Neural progenitor cell (in vitro differentiated cells): Measurements from ENCODE around the gene BICD2. TPM values are rescaled to one million over a fixed set of nuclear protein-coding genes. Genes with fewer than 3 reads are reported as not detected.

Experiments used
- DNase-seq: peaks from one replicate; pipeline ENCODE4 v3.0.0-alpha.2; 2016; ENCODE audit warnings: low spot score
- H2AFZ ChIP-seq: fragments of 200-600 bp; sonication (generic); replicated peaks from 2 replicates; pipeline ENCODE4 v1.6.1; 2016; ENCODE audit warnings: antibody characterized with exemption
- H3F3A ChIP-seq: fragments of 200-600 bp; sonication (generic); 2 replicates; pipeline ENCODE4 v1.6.1; 2016; ENCODE audit warnings: antibody characterized with exemption, low read depth
- H3K27ac ChIP-seq: fragments of 200-600 bp; sonication (generic); 2 replicates; pipeline ENCODE4 v1.5.1; 2016; ENCODE audit warnings: mild to moderate bottlenecking
- H3K27me3 ChIP-seq: fragments of 200-600 bp; sonication (generic); 2 replicates; pipeline ENCODE4 v1.6.1; 2016; ENCODE audit warnings: mild to moderate bottlenecking, moderate library complexity
- H3K36me3 ChIP-seq: fragments of 200-600 bp; sonication (generic); 2 replicates; pipeline ENCODE4 v1.5.1; 2016
- H3K4me1 ChIP-seq: fragments of 200-600 bp; sonication (generic); 2 replicates; pipeline ENCODE4 v1.6.1; 2016; ENCODE audit warnings: mixed run types
- H3K4me2 ChIP-seq: fragments of 200-600 bp; sonication (generic); 2 replicates; pipeline ENCODE4 v1.6.1; 2016
- H3K4me3 ChIP-seq: fragments of 200-600 bp; sonication (generic); 2 replicates; pipeline ENCODE4 v1.5.1; 2016
- H3K79me2 ChIP-seq: fragments of 200-600 bp; sonication (generic); 2 replicates; pipeline ENCODE4 v1.6.1; 2016; ENCODE audit warnings: low read depth
- H3K9ac ChIP-seq: fragments of 200-600 bp; sonication (generic); 2 replicates; pipeline ENCODE4 v1.6.1; 2016
- H3K9me3 ChIP-seq: fragments of 200-600 bp; sonication (generic); 2 replicates; pipeline ENCODE4 v1.5.1; 2016; ENCODE audit warnings: low read depth
- H4K20me1 ChIP-seq: fragments of 200-600 bp; sonication (generic); 2 replicates; pipeline ENCODE4 v1.6.1; 2016; ENCODE audit warnings: low read depth
- H3K27ac Mint-ChIP-seq: 3 replicates; pipeline ENCODE4 v1.8.0; 2021; ENCODE audit warnings: mixed read lengths
- H3K27me3 Mint-ChIP-seq: 2 replicates; pipeline ENCODE4 v1.8.0; 2022; ENCODE audit warnings: low read depth, mild to moderate bottlenecking, inconsistent platforms, moderate library complexity, mixed read lengths; ENCODE audit not compliant: insufficient read depth
- H3K36me3 Mint-ChIP-seq: 3 replicates; pipeline ENCODE4 v1.8.0; 2021; ENCODE audit warnings: mixed read lengths
- H3K4me1 Mint-ChIP-seq: 3 replicates; pipeline ENCODE4 v1.8.0; 2021; ENCODE audit warnings: mixed read lengths
- H3K4me3 Mint-ChIP-seq: 3 replicates; pipeline ENCODE4 v1.8.0; 2021; ENCODE audit warnings: mild to moderate bottlenecking, moderate library complexity, mixed read lengths
- H3K9me3 Mint-ChIP-seq: 3 replicates; pipeline ENCODE4 v1.8.0; 2020; ENCODE audit warnings: mixed read lengths
- CTCF ChIP-seq: fragments of 200-600 bp; sonication (generic); IDR thresholded peaks from 2 replicates; pipeline ENCODE4 v1.5.1; 2017; ENCODE audit warnings: antibody characterized with exemption, mild to moderate bottlenecking
- EZH2 ChIP-seq: fragments of 200-600 bp; sonication (generic); IDR thresholded peaks from 2 replicates; pipeline ENCODE4 v1.6.1; 2017; ENCODE audit warnings: antibody characterized with exemption, mild to moderate bottlenecking, moderate library complexity
- EZH2phosphoT487 ChIP-seq: fragments of 200-600 bp; sonication (generic); IDR thresholded peaks from 2 replicates; pipeline ENCODE4 v1.6.1; 2017; ENCODE audit warnings: antibody characterized with exemption
- total RNA-seq: library from RNA; depleted of rRNA; stranded (reverse); fragments of >200 nt; gene quantifications from 2 replicates; pipeline ENCODE4 v1.2.3, GENCODE V29; 2015; ENCODE audit warnings: low replicate concordance

The BICD2 gene
- total RNA-seq, 1 donor from 2014 or later, result 15.1 TPM

GRCh38 chr9:92671323-92671722, 93.3 kb downstream of the BICD2 start:
- Histone ChIP-seq H3K27me3 (no peaks in the 10 kb centered on the region), H4K20me1 (no peaks in the 10 kb centered on the region), H3K9me3 (no peaks in the 10 kb centered on the region), H2AFZ (no peak overlapping the region), H3F3A (peaks cover 7% of the 10 kb centered on the region), H3K27ac (no peak overlapping the region), H3K9ac (no peak overlapping the region), H3K79me2 (peaks cover 30% of the 10 kb centered on the region), H3K4me2 (peak overlapping the region; percentile 87), H3K4me1 (peaks cover 10% of the 10 kb centered on the region), H3K36me3 (no peaks in the 10 kb centered on the region), H3K4me3 (peak overlapping the region; percentile 83)
- Mint-ChIP-seq H3K4me3 (peak overlapping the region; percentile 96), H3K4me1 (peaks cover 13% of the 10 kb centered on the region), H3K27me3 (peaks cover 3% of the 10 kb centered on the region), H3K36me3 (peaks cover 4% of the 10 kb centered on the region), H3K9me3 (no peaks in the 10 kb centered on the region), H3K27ac (no peak overlapping the region)
- DNase-seq, result no peak
- TF ChIP-seq EZH2 (no peak), EZH2phosphoT487 (no peak), CTCF (no peak)

- peak within 1 kb of the TSS; percentile 83 for H3K4me3 ChIP-seq
- no peaks in the 10 kb centered on the region for H3K9me3 Mint-ChIP-seq
- peaks cover 10% of the 10 kb centered on the region for H3K4me1 ChIP-seq
- peaks cover 6% of the 10 kb centered on the region for H3K36me3 Mint-ChIP-seq
- H3K9ac ChIP-seq, result peak within 1 kb of the TSS; percentile 83
- H4K20me1 ChIP-seq, result peaks cover 1% of the 10 kb centered on the region
- H3K9me3 ChIP-seq, result no peaks in the 10 kb centered on the region
- H3K27ac Mint-ChIP-seq, result peak within 1 kb of the TSS; percentile 91
- H3K79me2 ChIP-seq, result peaks cover 41% of the 10 kb centered on the region
- H3K27me3 Mint-ChIP-seq, result peaks cover 3% of the 10 kb centered on the region
- H3K4me2 ChIP-seq, result peak within 1 kb of the TSS; percentile 87
- peak within 1 kb of the TSS; percentile 8 for H3K27ac ChIP-seq
- H2AFZ ChIP-seq, result peak within 1 kb of the TSS; percentile 95
- peak within 1 kb of the TSS; percentile 96 for H3K4me3 Mint-ChIP-seq
- DNase-seq, result peak; percentile 100
- no peaks in the 10 kb centered on the region for H3K36me3 ChIP-seq
- peaks cover 19% of the 10 kb centered on the region for H3K4me1 Mint-ChIP-seq
- peaks cover 7% of the 10 kb centered on the region for H3F3A ChIP-seq
- no peaks in the 10 kb centered on the region for H3K27me3 ChIP-seq
- TF ChIP-seq EZH2 (no peak), CTCF (no peak), EZH2phosphoT487 (no peak)
These were observed 94.5 kb downstream of the BICD2 start, which contains the start of gene IPPK for GRCh38 chr9:92669890-92670708. Gene IPPK (minus strand): TSS chr9:92670131. CDS start chr9:92669988, 143 bp downstream.

- TF ChIP-seq CTCF, result no peak
- no peak for TF ChIP-seq EZH2phosphoT487
- no peak for TF ChIP-seq EZH2
- H3K79me2 ChIP-seq, result peaks cover 47% of the 10 kb centered on the region
These were observed 95.1 kb downstream of the BICD2 start for GRCh38 chr9:92669527-92669889.

More at GRCh38 chr9:92669527-92669889, 95.1 kb downstream of the BICD2 start:
- Histone ChIP-seq H3K27ac (no peak overlapping the region), H3K27me3 (no peaks in the 10 kb centered on the region), H2AFZ (peak overlapping the region; percentile 95), H3K4me2 (peak overlapping the region; percentile 87), H3K9ac (peak overlapping the region; percentile 53), H3K9me3 (no peaks in the 10 kb centered on the region), H3F3A (peaks cover 7% of the 10 kb centered on the region), H3K4me3 (peak overlapping the region; percentile 83), H3K36me3 (no peaks in the 10 kb centered on the region), H4K20me1 (peaks cover 7% of the 10 kb centered on the region), H3K4me1 (peaks cover 10% of the 10 kb centered on the region)
- peaks cover 24% of the 10 kb centered on the region for H3K4me1 Mint-ChIP-seq
- no peaks in the 10 kb centered on the region for H3K9me3 Mint-ChIP-seq
- peak; percentile 55 for DNase-seq
- no peak overlapping the region for H3K27ac Mint-ChIP-seq
- H3K36me3 Mint-ChIP-seq, result peaks cover 6% of the 10 kb centered on the region
- H3K27me3 Mint-ChIP-seq, result peaks cover 3% of the 10 kb centered on the region
- H3K4me3 Mint-ChIP-seq, result peak overlapping the region; percentile 96
